ENCODE results near the gene ATG4A. TPM values are rescaled to one million over a fixed set of nuclear protein-coding genes. Genes with fewer than 3 reads are reported as not detected.
A peak's percentile ranks its signal among the peaks of the same experiment; 100 is the strongest.

ATG4A gene
- total RNA-seq, 4 donors from 2014 or later = 12.4 to 25.0 (median 18.8) TPM

DNA sequence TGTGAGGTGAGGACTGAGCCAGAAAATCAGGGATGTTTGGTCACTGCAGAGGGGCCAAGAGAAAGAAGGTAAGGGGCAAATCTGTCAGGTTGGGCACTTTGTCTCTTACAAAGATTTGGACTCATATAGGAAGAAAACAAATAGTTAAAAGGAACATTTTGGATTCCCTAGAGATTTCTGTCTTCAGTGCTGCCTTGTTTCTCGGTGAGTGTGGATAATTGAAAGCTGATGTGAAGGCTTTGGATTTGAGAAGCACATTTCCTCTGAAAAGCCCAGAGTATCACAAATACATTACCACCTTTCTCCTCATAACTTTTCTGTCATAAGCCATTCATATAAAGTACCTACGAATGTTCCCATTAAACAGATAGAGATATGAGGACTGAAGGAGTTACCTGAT is 107.5 kb downstream of the ATG4A start:
- Histone ChIP-seq H3K27me3 (no peaks in the 10 kb centered on the region), H3K4me1 (no peaks in the 10 kb centered on the region), H3K4me3 (replicated peaks in 1 of 3) (no peak overlapping the region), H3K27ac (no peak overlapping the region), H3K9me3 (no peaks in the 10 kb centered on the region), H3K36me3 (no peaks in the 10 kb centered on the region)
- TF ChIP-seq POLR2A (IDR thresholded peaks at IDR 0.05) (no peak), CTCF (IDR thresholded peaks at IDR 0.05) (no peak)
- DNase-seq = no peak
- WGBS, 2 donors = 69 to 78% methylated on average over 2 of the region's 2 CpGs
- intact Hi-C loops (cut with DNase I) = no loop called here

DNA sequence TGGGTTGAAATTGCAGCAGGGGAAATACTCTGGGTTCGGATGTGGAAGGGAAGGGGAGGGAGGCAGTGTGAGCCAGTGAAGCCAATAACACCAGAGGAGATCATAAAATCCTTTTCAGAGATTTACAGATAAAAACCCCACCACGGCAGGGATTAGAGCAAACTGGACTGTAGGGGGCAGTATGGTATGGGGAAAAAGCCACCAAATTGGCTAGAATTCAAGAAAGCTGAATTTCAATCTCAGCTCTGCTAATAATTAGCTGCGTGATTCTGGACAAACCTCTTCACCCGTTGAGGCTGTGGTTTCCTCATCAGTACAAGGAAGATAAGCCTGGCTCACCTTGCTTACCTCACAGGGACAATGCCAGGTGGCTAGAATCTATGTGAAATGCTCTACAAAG is 108.1 kb downstream of the ATG4A start:
- Histone ChIP-seq H3K4me1 (no peaks in the 10 kb centered on the region), H3K9me3 (no peaks in the 10 kb centered on the region), H3K36me3 (no peaks in the 10 kb centered on the region), H3K4me3 (replicated peaks in 1 of 3) (no peak overlapping the region), H3K27me3 (no peaks in the 10 kb centered on the region), H3K27ac (no peak overlapping the region)
- no peak for TF ChIP-seq POLR2A (IDR thresholded peaks at IDR 0.05)
- peak in 2 of 6 experiments; percentile 38 to 39 for TF ChIP-seq CTCF (IDR thresholded peaks at IDR 0.05)
- DNase-seq = no peak
- intact Hi-C loops (cut with DNase I) = no loop called here
- 9 to 13% methylated on average over 4 of the region's 4 CpGs for WGBS, 2 donors

DNA sequence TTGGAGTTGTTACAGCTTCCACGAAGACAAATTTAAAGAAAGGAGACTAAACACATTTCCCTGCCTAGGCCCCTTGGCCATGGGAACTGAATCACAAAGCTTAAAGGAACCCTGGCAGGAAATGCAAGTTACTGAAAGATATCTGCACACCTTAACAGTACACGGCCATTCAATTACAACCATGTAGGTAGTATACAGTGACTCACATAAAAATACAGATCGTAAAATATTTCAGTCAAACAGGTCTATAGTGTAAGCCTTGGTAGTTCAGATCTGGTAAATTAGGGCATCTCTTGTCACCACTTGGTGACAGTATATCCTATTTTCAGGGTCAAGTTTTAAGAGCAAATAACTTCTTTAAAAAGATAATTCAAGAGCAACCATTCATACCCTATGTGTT is 112.0 kb downstream of the ATG4A start:
- Histone ChIP-seq H3K27ac (no peak overlapping the region), H3K4me1 (no peaks in the 10 kb centered on the region), H3K4me3 (replicated peaks in 1 of 3) (no peak overlapping the region), H3K27me3 (peaks cover 6% of the 10 kb centered on the region), H3K9me3 (no peaks in the 10 kb centered on the region), H3K36me3 (no peaks in the 10 kb centered on the region)
- intact Hi-C loops (cut with DNase I) = no loop called here
- TF ChIP-seq CTCF (IDR thresholded peaks at IDR 0.05) (no peak), POLR2A (IDR thresholded peaks at IDR 0.05) (no peak)
- no peak for DNase-seq
- 75 to 78% methylated on average over 3 of the region's 3 CpGs for WGBS, 2 donors

Other genes with a start within 250 kb of the ATG4A start
- gene TEX13B, start 109.4 kb upstream of the ATG4A start, total RNA-seq = not detected
- 1 to 10 TPM in 1 of 4 donors, under 1 TPM in 2, not detected in 1; 0.20 to 6.2 (median 0.33) TPM for gene VSIG1, start 46.7 kb upstream of the ATG4A start, total RNA-seq
- gene PSMD10, start 236 bp upstream of the ATG4A start, total RNA-seq = 10 to 100 TPM; 43.6 to 45.6 (median 44.2) TPM